GM12873 (cell line): ENCODE results near the gene MKI67.

ENCODE experiments used
- TF ChIP-seq, protein P1 (sequence below): IDR thresholded peaks from 2 replicates; pipeline ENCODE4 v1.5.1; 2012; ENCODE audit warnings: low read depth, mild to moderate bottlenecking, moderate library complexity, low read length, control low read depth; ENCODE audit not compliant: insufficient read depth; ENCODE audit errors: missing control alignments

Gene MKI67

GRCh38 chr10:128077155-128077875 is 48.9 kb downstream of the MKI67 start:
- TF ChIP-seq, protein P1, sequence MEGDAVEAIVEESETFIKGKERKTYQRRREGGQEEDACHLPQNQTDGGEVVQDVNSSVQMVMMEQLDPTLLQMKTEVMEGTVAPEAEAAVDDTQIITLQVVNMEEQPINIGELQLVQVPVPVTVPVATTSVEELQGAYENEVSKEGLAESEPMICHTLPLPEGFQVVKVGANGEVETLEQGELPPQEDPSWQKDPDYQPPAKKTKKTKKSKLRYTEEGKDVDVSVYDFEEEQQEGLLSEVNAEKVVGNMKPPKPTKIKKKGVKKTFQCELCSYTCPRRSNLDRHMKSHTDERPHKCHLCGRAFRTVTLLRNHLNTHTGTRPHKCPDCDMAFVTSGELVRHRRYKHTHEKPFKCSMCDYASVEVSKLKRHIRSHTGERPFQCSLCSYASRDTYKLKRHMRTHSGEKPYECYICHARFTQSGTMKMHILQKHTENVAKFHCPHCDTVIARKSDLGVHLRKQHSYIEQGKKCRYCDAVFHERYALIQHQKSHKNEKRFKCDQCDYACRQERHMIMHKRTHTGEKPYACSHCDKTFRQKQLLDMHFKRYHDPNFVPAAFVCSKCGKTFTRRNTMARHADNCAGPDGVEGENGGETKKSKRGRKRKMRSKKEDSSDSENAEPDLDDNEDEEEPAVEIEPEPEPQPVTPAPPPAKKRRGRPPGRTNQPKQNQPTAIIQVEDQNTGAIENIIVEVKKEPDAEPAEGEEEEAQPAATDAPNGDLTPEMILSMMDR: no peak

- TF ChIP-seq, protein P1: no peak
These were observed 51.6 kb downstream of the MKI67 start for GRCh38 chr10:128074589-128074988.

DNA sequence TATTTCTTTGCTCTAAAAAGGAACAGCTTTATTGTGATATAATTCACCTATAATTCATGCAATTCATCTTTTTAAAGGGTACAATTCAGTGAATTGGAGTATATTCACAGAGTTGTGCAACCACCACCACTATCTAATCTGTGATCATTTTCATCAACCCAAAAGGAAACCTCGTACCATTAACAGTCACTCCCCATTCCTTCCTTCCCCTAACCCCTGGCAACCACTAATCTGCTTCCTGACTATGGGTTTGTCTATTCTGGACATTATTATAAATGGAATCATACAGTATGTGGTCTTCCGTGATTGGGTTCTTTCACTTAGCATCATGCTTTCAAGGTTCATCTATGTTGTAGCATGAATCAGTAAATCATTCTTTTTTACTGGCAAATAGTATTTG is 52.3 kb downstream of the MKI67 start:
- TF ChIP-seq, protein P1: no peak

DNA sequence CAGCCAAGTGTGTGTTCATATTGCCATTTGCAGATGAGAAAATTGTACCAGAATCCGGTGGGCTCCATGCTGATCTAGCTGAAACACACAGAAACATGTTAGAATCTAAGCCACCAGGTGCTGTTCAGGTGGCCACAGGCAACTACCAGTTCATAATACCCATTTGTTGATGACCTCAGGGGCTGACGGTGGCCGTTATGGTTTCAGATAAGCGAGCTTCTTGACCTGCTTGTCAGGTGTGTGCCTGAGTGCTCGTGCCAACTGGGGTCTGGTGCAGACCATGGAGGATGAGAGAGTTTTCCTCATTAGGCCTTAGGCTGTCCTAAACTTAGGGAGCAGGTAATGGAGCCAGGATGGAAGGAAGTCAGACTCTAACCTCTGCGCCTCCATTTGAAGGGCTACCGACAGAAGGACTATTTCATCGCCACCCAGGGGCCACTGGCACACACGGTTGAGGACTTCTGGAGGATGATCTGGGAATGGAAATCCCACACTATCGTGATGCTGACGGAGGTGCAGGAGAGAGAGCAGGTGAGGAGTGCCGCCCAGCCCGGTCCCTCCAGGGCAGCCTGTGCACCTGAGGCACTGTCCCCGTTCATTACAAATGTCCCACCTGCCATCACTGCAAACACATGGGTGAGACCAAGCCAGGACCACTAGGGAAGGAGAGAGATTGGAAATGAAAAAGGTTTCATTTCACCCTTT is 53.1 kb downstream of the MKI67 start:
- TF ChIP-seq, protein P1: no peak

DNA sequence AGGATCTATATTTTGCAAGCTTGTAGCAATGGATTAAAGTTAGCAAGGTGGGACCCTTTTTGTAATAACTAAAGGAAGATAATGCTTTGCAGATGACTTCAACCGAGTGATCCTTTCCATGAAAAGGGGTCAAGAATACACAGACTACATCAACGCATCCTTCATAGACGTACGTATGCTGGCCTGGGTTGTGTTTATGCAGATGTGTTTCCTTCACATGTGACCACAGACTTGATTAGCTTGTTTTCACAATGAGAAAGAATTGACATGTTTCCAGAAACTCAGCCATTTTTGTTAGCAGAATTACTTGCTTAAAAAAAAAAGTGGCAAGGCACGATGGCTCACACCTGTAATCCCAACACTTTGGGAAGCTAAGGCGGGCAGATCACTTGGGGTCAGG is 54.2 kb downstream of the MKI67 start:
- TF ChIP-seq, protein P1: no peak

GRCh38 chr10:128071417-128071782 is 54.8 kb downstream of the MKI67 start:
- TF ChIP-seq, protein P1: no peak

GRCh38 chr10:128070721-128071416 is 55.4 kb downstream of the MKI67 start:
- TF ChIP-seq, protein P1: no peak
